ES-I3 (cell line): ENCODE results near the gene RHBG.
"Not testable (repeated sequence)": the region's sequence is repeated elsewhere in the genome, so short reads cannot be mapped to it uniquely, and the experiment has no call there.

Source experiments
- H3K36me3 ChIP-seq: 2 replicates; pipeline ENCODE4 v1.6.1; 2013; ENCODE audit warnings: mild to moderate bottlenecking, low read length, control low read depth, moderate library complexity; ENCODE audit not compliant: insufficient read depth
- H3K4me1 ChIP-seq: 2 replicates; pipeline ENCODE4 v1.6.1; 2013; ENCODE audit warnings: mild to moderate bottlenecking, control low read depth, low read length; ENCODE audit not compliant: insufficient read depth
- H3K9ac ChIP-seq: 2 replicates; pipeline ENCODE4 v1.6.1; 2013; ENCODE audit warnings: low read depth, mild to moderate bottlenecking, low read length, moderate library complexity
- H3K9me3 ChIP-seq: 2 replicates; pipeline ENCODE4 v1.6.1; 2013; ENCODE audit warnings: mild to moderate bottlenecking, low read length, moderate library complexity; ENCODE audit not compliant: control insufficient read depth, insufficient read depth

Gene RHBG, protein sequence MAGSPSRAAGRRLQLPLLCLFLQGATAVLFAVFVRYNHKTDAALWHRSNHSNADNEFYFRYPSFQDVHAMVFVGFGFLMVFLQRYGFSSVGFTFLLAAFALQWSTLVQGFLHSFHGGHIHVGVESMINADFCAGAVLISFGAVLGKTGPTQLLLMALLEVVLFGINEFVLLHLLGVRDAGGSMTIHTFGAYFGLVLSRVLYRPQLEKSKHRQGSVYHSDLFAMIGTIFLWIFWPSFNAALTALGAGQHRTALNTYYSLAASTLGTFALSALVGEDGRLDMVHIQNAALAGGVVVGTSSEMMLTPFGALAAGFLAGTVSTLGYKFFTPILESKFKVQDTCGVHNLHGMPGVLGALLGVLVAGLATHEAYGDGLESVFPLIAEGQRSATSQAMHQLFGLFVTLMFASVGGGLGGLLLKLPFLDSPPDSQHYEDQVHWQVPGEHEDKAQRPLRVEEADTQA

DNA sequence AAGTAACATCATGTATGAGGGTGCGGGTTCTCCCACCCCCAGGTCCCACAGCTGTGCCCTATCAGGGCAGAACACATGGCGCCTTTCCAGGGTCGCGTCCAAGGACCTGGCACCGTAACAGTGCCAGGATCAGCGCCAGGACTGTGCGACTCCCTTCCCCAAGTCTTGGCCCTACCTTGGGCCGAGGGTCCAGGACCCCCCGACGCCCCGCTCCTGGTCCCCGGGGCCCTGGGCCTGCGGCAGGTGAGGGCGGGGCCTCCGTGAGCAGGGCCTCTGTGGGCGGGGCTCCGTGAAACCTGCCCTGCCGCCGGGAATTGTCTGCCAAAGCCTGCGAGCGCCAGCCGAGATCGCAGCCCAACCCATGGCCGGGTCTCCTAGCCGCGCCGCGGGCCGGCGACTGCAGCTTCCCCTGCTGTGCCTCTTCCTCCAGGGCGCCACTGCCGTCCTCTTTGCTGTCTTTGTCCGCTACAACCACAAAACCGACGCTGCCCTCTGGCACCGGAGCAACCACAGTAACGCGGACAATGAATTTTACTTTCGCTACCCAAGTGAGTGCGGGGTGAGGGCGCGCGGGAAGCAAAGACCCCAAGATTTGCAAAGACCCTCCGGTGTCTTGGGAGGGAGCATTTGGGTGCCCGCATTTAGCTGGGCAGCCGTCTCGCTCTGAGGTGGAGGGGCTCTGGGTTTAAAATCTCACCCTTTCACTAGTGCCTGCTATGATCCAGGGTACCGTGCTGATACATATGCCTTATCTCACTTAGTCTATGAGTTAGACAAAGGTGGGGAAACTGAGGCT, at the start of gene RHBG:
Gene RHBG (plus strand): TSS at position 323 of the 796 bp plus-strand sequence. CDS start 39 bp downstream, at position 362.
- Histone ChIP-seq H3K4me1 (no peaks in the 10 kb centered on the region), H3K9ac (peak within 1 kb of the TSS; percentile 69), H3K9me3 (no peaks in the 10 kb centered on the region)

DNA sequence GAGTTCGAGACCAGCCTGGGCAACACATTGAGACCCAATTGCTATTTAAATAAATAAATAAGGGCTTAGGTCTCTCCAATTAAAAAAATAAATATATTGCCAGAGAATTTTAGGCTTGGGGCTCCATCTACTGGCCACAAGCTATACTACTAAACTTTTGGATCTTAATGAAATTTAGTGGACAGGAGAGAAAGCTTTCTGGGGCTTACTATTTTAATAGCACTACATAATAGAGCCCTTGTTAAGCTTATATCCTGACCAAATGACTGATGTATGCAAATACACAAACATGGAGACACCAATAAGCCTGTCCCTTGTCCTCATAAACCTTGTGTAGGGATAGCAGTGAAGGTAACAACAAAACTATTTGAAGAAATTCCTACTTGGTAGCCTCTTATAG, 49.3 kb upstream of the RHBG start:
- no peaks in the 10 kb centered on the region for H3K9me3 ChIP-seq
- no peak overlapping the region for H3K9ac ChIP-seq
- H3K4me1 ChIP-seq: no peaks in the 10 kb centered on the region
- peaks cover 62% of the 10 kb centered on the region for H3K36me3 ChIP-seq

More for the DNA sequence above, at the start of gene RHBG:
- no peaks in the 10 kb centered on the region for H3K36me3 ChIP-seq

DNA sequence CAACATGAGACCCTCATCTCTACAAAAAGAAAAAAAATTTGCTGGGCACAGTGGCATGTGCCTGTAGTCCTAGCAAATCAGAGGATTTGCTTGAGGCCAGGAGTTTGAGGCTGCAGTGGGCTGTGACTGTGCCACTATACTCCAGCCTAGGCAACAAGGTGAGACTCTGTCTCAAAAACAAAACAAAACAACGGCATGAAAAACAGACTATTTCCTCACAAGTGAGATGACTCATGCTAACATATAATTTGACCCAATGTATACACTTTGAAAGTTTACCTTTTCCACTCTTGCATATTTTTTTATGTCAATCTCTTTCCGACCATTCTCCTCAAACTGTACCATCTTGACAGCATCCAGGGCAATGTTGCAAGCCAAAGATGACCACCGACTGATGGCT, 48.5 kb upstream of the RHBG start:
- Histone ChIP-seq H3K9ac (no peak overlapping the region), H3K9me3 (no peaks in the 10 kb centered on the region), H3K4me1 (no peaks in the 10 kb centered on the region), H3K36me3 (peaks cover 65% of the 10 kb centered on the region)

DNA sequence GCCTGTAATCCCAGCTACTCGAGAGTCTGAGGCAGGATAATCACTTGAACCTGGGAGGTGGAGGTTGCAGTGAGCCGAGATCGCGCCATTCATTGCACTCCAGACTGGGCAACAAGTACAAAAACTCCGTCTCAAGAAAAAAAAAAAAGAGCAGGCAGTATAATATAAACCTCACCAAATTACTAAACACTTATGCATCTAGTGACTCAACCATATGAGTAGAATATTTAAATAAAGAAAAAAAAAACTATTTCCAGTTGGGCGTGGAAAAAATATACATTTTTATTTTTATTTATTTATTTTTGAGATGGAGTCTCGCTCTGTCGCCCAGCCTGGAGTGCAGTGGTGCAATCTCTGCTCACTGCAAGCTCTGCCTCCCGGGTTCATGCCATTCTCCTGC, 45.8 kb upstream of the RHBG start:
- not testable (repeated sequence) for H3K4me1 ChIP-seq, H3K9me3 ChIP-seq, H3K9ac ChIP-seq
- H3K36me3 ChIP-seq: peaks cover 46% of the 10 kb centered on the region

DNA sequence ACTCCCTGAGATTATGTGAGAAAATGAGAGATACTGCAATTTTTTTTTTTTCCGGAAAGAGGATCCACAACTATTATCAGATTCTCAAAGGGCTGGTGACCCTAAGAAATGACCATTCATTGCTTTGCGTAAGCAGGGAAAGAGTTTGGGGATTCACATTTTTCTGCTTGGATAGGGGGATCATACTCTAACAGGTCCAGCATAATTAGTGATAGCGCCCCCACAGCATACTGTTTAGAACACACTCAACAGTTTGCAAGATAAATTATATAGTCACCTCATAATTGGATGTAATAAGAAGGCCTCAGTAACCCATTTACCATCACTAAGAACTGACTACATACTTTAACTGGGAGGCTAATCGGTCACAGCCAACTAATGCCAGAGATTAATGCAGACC, 32.8 kb upstream of the RHBG start:
- no peaks in the 10 kb centered on the region for H3K9me3 ChIP-seq
- H3K4me1 ChIP-seq: peaks cover 5% of the 10 kb centered on the region
- peaks cover 29% of the 10 kb centered on the region for H3K36me3 ChIP-seq
- H3K9ac ChIP-seq: peak overlapping the region; percentile 88; the same call in 1 of the 2 replicates

DNA sequence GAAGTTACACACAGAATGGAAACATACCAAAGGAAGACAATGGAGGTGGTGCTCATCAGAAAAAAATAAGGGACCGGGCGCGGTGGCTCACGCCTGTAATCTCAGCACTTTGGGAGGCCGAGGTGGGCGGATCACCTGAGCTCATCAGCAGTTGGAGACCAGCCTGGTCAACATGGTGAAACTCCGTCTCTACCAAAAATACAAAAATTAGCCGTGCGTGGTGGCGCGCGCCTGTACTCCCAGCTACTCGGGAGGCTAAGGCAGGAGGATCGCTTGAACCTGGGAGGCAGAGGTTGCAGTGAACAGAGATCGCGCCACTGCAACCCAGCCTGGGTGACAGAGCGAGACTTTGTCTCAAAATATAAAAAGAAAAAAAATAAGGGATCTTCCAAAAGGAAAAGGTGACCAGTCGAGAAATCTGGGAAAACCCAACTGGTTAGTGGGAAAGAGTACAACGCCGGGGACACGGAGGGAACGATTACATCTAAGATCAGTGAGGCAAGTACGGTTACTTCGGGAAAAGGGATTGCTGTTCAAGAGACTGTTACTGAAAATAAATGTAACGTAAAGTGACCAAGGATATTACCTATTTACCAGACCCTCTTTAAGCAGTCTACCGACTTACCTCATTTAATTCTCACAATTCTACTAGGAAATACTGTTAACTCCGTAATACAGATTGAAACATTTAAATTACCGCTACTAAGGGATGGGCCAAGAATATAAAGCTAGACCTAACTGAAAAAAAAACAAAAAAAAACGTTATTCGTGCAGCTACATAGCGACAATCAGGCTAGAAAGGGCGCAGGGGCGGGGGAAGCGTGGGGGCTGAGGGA, 31.7 kb upstream of the RHBG start:
- Histone ChIP-seq H3K9me3 (no peaks in the 10 kb centered on the region), H3K4me1 (peaks cover 5% of the 10 kb centered on the region), H3K36me3 (peaks cover 29% of the 10 kb centered on the region), H3K9ac (peak overlapping the region; percentile 88)

DNA sequence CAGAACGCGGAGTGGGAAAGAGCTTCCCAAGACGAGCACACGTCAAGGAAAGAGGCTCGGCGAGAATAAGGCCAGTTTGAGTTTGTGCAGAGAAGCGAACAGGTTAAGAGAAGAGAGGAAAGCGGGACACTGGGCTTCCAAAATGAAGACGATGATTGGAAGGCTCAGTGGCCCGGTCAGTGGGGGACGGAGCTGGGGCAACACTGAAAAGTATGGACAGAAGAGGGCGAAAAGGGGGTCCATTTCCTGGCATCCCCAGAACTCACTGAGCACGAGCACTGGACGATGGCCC, 31.2 kb upstream of the RHBG start:
- peaks cover 23% of the 10 kb centered on the region for H3K36me3 ChIP-seq
- H3K9me3 ChIP-seq: no peaks in the 10 kb centered on the region
- peaks cover 5% of the 10 kb centered on the region for H3K4me1 ChIP-seq
- peak overlapping the region; percentile 88 for H3K9ac ChIP-seq

DNA sequence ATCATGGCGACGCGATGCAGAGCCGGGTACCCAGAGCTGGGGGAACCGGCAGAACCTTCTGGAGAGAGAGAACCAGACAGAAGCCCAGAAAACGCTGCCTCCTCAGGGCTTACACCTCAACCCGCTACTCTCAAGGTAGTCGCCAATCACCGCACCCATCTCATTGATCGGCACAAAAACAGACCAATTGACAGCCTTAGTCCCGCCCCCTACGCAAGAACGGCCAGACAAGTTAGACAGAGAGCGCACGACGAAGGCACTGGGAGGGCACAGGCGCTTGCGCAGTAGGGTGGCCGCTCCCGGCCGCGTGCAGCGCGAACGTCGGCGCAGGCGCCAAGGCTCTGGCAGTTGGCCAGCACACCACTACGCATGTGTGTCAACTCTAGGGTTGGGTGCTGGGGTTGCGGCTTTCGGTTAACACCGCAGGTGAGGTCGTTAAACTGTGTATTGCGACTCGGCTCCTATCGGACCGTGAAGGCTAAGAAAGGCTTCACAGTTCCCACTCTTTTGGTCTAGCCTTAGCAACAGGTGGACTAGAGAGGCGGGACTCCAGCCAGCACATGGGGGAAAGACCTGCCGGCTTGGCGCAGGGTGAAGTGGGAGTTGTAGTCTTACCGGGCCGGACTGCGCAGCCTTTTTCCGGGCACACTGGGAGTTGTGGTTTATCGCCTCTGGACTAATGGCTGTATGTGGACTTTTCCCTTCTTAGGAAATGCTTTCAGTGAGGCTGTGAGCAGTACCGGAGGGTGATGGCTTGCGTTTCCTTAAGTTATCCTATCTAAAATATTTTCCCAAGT, 30.6 kb upstream of the RHBG start, which contains the start of the genes CCT3 and TSACC:
Gene CCT3 (minus strand): TSS at position 113 of the 797 bp plus-strand sequence. CDS start 108 bp downstream, at position 5.
Gene TSACC (plus strand): TSS at position 347 of the 797 bp plus-strand sequence. CDS start 1,232 bp downstream, outside the sequence.
- H3K9me3 ChIP-seq: no peaks in the 10 kb centered on the region
- peaks cover 5% of the 10 kb centered on the region for H3K4me1 ChIP-seq
- peak within 1 kb of the TSS; percentile 88 for H3K9ac ChIP-seq
- peaks cover 18% of the 10 kb centered on the region for H3K36me3 ChIP-seq

DNA sequence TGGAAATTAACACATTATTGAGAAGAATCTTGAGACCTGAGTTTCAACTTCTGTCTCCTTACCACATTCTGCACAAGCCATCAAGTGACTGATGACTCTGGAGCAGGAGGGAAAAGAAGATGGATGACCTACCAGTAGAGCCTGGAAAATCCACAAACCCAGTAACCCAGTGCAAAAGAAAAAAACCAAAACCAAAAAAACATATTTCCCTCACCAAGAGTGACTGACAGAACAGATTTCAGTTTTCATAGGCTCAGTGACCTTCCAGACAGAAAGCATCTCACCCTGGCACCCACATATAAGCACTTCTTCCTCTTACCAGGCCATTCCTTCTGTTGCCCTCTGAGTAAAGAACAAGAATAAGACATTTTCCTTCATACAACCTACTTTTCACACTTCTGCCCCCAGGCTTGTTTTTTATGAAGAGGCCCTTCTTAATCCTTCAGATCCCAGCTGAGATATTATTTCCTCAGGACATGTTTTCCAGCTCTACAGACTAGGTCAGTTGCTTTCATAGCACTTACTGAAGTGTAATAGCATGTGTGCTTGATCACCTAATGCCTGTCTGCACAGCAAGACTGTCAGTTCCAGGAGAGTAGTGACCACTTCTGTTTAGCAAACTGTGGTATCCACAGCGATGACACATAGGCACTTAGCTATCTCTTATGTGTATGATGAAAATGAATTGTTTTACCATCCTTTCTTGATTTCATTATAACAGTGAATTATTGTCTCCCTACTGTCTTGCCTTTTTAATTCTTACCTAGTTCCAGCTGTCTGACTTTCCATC, 26.6 kb upstream of the RHBG start:
- no peaks in the 10 kb centered on the region for H3K36me3 ChIP-seq
- no peaks in the 10 kb centered on the region for H3K4me1 ChIP-seq
- no peaks in the 10 kb centered on the region for H3K9me3 ChIP-seq
- H3K9ac ChIP-seq: no peak overlapping the region

DNA sequence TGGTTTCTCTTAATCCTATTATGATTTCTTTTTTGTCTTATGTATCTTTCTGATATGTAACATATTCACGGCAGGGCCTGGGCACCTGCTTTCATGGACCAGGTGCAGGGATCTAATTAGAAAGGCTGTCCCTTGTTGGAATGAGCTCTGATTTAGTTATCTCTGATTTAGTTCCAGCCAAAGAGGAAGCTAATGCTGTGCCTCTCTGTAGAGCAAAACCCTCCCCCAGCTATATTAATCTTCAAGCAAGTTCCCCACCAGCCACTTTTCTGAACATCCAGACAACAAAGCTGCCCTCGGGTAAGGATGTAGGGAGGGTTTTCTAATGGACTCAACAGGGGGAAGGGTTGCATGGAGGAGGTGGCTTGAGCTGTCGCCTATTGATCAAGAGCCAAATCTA, 24.6 kb upstream of the RHBG start:
- no peaks in the 10 kb centered on the region for H3K36me3 ChIP-seq
- H3K9ac ChIP-seq: no peak overlapping the region
- no peaks in the 10 kb centered on the region for H3K9me3 ChIP-seq
- no peaks in the 10 kb centered on the region for H3K4me1 ChIP-seq

DNA sequence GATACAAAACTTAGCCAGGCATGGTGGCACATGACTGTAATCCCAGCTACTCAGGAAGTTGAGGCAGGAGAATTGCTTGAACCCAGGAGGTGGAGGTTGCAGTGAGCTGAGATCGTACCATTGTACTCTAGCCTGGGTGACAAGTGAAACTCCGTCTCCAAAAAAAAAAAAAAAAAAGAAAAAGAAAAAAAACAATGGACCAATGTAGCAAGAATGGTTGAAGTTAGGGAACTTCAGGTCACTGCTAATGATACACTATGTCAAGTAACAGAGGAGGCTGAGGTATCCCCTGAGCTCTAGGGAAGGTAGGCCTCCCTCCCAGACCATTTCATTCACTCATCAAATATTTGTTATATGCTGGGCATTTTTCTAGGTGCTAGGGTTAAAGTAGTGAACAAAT, 23.0 kb upstream of the RHBG start:
- not testable (repeated sequence) for H3K9me3 ChIP-seq, H3K4me1 ChIP-seq, H3K9ac ChIP-seq, H3K36me3 ChIP-seq

GRCh38 chr1:156346636-156347035, 22.4 kb upstream of the RHBG start:
- Histone ChIP-seq H3K9ac (no peak overlapping the region), H3K9me3 (no peaks in the 10 kb centered on the region), H3K36me3 (no peaks in the 10 kb centered on the region), H3K4me1 (no peaks in the 10 kb centered on the region)

GRCh38 chr1:156347331-156347730, 21.7 kb upstream of the RHBG start:
- no peaks in the 10 kb centered on the region for H3K4me1 ChIP-seq
- no peaks in the 10 kb centered on the region for H3K9me3 ChIP-seq
- H3K9ac ChIP-seq: no peak overlapping the region
- H3K36me3 ChIP-seq: no peaks in the 10 kb centered on the region
